H4 (cell line): ENCODE data around the gene RALGPS2. TPM values are rescaled to one million over a fixed set of nuclear protein-coding genes. Genes with fewer than 3 reads are reported as not detected.

Source experiments
- DNase-seq: peaks from one replicate; pipeline ENCODE4 v3.0.0-alpha.2; 2015; ENCODE audit warnings: low spot score
- total RNA-seq: library from RNA; depleted of rRNA; stranded (reverse); fragments of >200 nt; shearing (Covaris generic); gene quantifications from 2 replicates; pipeline ENCODE4 v1.2.3, GENCODE V29; 2014

RALGPS2 gene
- total RNA-seq, 1 experiment from 2014 or later = 9.5 TPM

GRCh38 chr1:178918955-178919354, 193.9 kb downstream of the RALGPS2 start:
- DNase-seq = no peak

GRCh38 chr1:178919581-178919980, 194.5 kb downstream of the RALGPS2 start:
- no peak for DNase-seq

GRCh38 chr1:178921499-178921898, 196.5 kb downstream of the RALGPS2 start:
- DNase-seq = no peak

- DNase-seq = no peak
These were observed 198.5 kb downstream of the RALGPS2 start for GRCh38 chr1:178923512-178923911.

- DNase-seq = no peak
These were observed 201.0 kb downstream of the RALGPS2 start for GRCh38 chr1:178926046-178926445.

- no peak for DNase-seq
These were observed 202.0 kb downstream of the RALGPS2 start for GRCh38 chr1:178927003-178927402.

GRCh38 chr1:178928041-178928440, 203.0 kb downstream of the RALGPS2 start:
- DNase-seq = no peak

GRCh38 chr1:178928976-178929375, 203.9 kb downstream of the RALGPS2 start:
- no peak for DNase-seq

- no peak for DNase-seq
These were observed 207.0 kb downstream of the RALGPS2 start for GRCh38 chr1:178931858-178932551.

- no peak for DNase-seq
These were observed 207.5 kb downstream of the RALGPS2 start for GRCh38 chr1:178932552-178932906.

GRCh38 chr1:178933105-178933561, 208.1 kb downstream of the RALGPS2 start:
- no peak for DNase-seq

GRCh38 chr1:178933709-178934490, 208.9 kb downstream of the RALGPS2 start:
- no peak for DNase-seq

- no peak for DNase-seq
These were observed 209.5 kb downstream of the RALGPS2 start for GRCh38 chr1:178934546-178934945.

- DNase-seq = no peak
These were observed 210.6 kb downstream of the RALGPS2 start for GRCh38 chr1:178935610-178936009.

- DNase-seq = no peak
These were observed 212.7 kb downstream of the RALGPS2 start for GRCh38 chr1:178937695-178938094.

GRCh38 chr1:178938101-178938958, 213.3 kb downstream of the RALGPS2 start:
- no peak for DNase-seq

- no peak for DNase-seq
These were observed 213.9 kb downstream of the RALGPS2 start for GRCh38 chr1:178938959-178939317.

- DNase-seq = no peak
These were observed 214.5 kb downstream of the RALGPS2 start for GRCh38 chr1:178939338-178940067.

- no peak for DNase-seq
These were observed 215.2 kb downstream of the RALGPS2 start for GRCh38 chr1:178940068-178940765.

- no peak for DNase-seq
These were observed 216.2 kb downstream of the RALGPS2 start for GRCh38 chr1:178941261-178941689.

GRCh38 chr1:178941849-178942248, 216.8 kb downstream of the RALGPS2 start:
- DNase-seq = no peak
